OCI-LY7 (cell line): ENCODE results near the gene YY1.

Experiments
- EZH2phosphoT487 ChIP-seq: fragments of 200-600 bp; sonication (generic); IDR thresholded peaks from 2 replicates; pipeline ENCODE4 v1.6.1; 2018; ENCODE audit warnings: low read depth, borderline replicate concordance, mild to moderate bottlenecking, mixed run types, antibody characterized with exemption, low read length, moderate library complexity, mixed read lengths
- TF ChIP-seq, protein P1 (sequence below): fragments of 200-600 bp; sonication (generic); conservative IDR thresholded peaks from 2 replicates; pipeline ENCODE4 v1.5.1; 2014; ENCODE audit warnings: mild to moderate bottlenecking, antibody characterized with exemption, low read length, moderate library complexity, mixed read lengths

DNA sequence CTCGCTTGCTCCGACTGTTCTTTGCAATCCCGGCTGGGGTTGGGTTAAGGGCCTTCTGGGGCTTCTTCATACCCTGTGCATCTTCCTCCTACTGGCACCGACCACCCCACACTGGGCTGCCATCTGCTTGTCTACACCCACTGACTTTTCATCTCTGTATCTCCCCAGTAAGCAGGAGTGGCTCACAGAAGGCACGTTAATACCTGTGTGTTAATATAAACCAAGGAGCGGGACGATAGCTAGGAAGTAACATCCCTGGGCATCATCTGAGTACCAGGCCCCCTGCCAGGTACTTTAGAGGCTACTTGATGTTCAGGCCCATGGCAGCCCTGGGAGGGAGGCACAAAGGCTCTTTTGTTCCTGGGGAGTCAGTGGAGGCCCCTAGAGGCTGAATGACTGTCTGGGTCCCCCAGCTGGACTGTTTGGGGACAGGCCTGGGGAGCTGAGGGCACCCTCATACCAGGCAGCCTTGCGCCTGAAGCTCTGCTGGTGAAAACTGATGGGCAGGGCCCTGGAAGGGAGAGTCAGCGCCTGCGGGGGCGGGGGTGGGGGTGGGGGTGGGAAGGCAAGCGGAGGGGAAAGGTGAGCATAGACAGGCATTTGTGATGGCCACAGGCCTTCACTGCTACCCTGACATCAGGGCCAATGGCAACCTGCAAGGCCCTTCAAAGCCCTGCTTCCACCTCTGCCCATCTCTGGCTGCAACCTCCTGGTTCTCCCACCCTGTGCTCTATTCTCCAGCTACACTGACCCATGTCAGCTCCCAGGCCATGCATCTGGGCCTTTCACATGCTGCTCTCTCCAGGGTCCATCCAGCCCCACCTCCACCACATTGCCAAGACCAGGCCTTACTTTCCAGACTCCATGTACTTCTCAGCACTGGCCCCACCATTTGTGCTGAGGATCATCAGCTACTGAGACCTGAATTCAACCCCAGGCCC lies 45.3 kb upstream of the YY1 start:
- TF ChIP-seq, protein P1, sequence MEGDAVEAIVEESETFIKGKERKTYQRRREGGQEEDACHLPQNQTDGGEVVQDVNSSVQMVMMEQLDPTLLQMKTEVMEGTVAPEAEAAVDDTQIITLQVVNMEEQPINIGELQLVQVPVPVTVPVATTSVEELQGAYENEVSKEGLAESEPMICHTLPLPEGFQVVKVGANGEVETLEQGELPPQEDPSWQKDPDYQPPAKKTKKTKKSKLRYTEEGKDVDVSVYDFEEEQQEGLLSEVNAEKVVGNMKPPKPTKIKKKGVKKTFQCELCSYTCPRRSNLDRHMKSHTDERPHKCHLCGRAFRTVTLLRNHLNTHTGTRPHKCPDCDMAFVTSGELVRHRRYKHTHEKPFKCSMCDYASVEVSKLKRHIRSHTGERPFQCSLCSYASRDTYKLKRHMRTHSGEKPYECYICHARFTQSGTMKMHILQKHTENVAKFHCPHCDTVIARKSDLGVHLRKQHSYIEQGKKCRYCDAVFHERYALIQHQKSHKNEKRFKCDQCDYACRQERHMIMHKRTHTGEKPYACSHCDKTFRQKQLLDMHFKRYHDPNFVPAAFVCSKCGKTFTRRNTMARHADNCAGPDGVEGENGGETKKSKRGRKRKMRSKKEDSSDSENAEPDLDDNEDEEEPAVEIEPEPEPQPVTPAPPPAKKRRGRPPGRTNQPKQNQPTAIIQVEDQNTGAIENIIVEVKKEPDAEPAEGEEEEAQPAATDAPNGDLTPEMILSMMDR, result no peak
- TF ChIP-seq EZH2phosphoT487, result no peak
